ENCODE measurements around the gene TNRC6A.

The TNRC6A gene

GRCh38 chr16:24761526-24761925 is 32.1 kb downstream of the TNRC6A start:
- no peaks in the 10 kb centered on the region for H3K9me3 ChIP-seq (ENCODE audit: insufficient read depth, low read depth, low read length)
- no peak overlapping the region for H3K4me2 ChIP-seq (ENCODE audit: low read depth, low read length, poor library complexity, severe bottlenecking)
- no peak overlapping the region for H2AFZ ChIP-seq (ENCODE audit: low read length)
- no peak for TF ChIP-seq EZH2phosphoT487 (IDR thresholded peaks at IDR 0.05; ENCODE audit: borderline replicate concordance)
- TF ChIP-seq, protein P1, sequence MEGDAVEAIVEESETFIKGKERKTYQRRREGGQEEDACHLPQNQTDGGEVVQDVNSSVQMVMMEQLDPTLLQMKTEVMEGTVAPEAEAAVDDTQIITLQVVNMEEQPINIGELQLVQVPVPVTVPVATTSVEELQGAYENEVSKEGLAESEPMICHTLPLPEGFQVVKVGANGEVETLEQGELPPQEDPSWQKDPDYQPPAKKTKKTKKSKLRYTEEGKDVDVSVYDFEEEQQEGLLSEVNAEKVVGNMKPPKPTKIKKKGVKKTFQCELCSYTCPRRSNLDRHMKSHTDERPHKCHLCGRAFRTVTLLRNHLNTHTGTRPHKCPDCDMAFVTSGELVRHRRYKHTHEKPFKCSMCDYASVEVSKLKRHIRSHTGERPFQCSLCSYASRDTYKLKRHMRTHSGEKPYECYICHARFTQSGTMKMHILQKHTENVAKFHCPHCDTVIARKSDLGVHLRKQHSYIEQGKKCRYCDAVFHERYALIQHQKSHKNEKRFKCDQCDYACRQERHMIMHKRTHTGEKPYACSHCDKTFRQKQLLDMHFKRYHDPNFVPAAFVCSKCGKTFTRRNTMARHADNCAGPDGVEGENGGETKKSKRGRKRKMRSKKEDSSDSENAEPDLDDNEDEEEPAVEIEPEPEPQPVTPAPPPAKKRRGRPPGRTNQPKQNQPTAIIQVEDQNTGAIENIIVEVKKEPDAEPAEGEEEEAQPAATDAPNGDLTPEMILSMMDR (conservative IDR thresholded peaks at IDR 0.05; ENCODE audit: low read length) = no peak
- H3F3A ChIP-seq (ENCODE audit: low read depth) = no peaks in the 10 kb centered on the region
- H3K36me3 ChIP-seq (ENCODE audit: insufficient read depth, low read length) = peaks cover 57% of the 10 kb centered on the region; the same call in 1 of the 2 replicates
- no peaks in the 10 kb centered on the region for H3K4me1 ChIP-seq (ENCODE audit: insufficient read depth, low read length, poor library complexity, severe bottlenecking)
- peaks cover 42% of the 10 kb centered on the region for H3K79me2 ChIP-seq (ENCODE audit: insufficient read depth, low read length)
- H4K20me1 ChIP-seq (ENCODE audit: insufficient read depth, low read length, poor library complexity, severe bottlenecking) = peaks cover 42% of the 10 kb centered on the region
- no peak overlapping the region for H3K4me3 ChIP-seq (ENCODE audit: low read length, poor library complexity, severe bottlenecking)
- H3K9ac ChIP-seq (ENCODE audit: low read depth, low read length, poor library complexity, severe bottlenecking) = no peak overlapping the region
- H3K27me3 ChIP-seq (ENCODE audit: insufficient read depth, low read length, poor library complexity, severe bottlenecking) = no peaks in the 10 kb centered on the region
- H3K9me2 ChIP-seq (replicated peaks; ENCODE audit: low read depth, low read length) = no peaks in the 10 kb centered on the region

DNA sequence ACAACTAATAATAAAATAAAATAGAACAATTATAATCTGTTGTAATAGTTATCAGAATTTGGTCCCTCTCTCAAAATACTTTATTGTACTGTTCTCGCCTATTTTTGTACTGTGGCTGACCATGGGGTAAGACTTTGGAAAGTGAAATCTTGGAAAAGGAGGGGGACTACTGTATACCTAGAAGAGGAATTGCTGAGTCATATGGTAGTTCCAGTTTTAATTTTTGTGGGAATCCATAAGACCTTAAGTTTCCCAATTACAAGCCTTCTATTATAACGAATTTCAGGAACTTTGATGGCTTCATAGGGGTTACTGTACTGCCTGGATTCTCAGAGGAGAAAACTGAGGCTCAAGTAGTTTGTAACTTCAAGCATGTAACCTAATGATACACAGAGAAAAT is 35.5 kb downstream of the TNRC6A start:
- TF ChIP-seq, protein P1 (conservative IDR thresholded peaks at IDR 0.05; ENCODE audit: low read length) = no peak
- no peak for TF ChIP-seq EZH2phosphoT487 (IDR thresholded peaks at IDR 0.05; ENCODE audit: borderline replicate concordance)
- Histone ChIP-seq H3K9me2 (replicated peaks; ENCODE audit: low read depth, low read length) (no peaks in the 10 kb centered on the region), H3F3A (ENCODE audit: low read depth) (no peaks in the 10 kb centered on the region), H3K36me3 (ENCODE audit: insufficient read depth, low read length) (peaks cover 47% of the 10 kb centered on the region; the same call in 1 of the 2 replicates), H3K27me3 (ENCODE audit: insufficient read depth, low read length, poor library complexity, severe bottlenecking) (no peaks in the 10 kb centered on the region), H3K79me2 (ENCODE audit: insufficient read depth, low read length) (peaks cover 15% of the 10 kb centered on the region; the same call in 1 of the 2 replicates), H3K4me3 (ENCODE audit: low read length, poor library complexity, severe bottlenecking) (no peak overlapping the region), H4K20me1 (ENCODE audit: insufficient read depth, low read length, poor library complexity, severe bottlenecking) (peaks cover 20% of the 10 kb centered on the region), H3K4me2 (ENCODE audit: low read depth, low read length, poor library complexity, severe bottlenecking) (no peak overlapping the region), H3K9me3 (ENCODE audit: insufficient read depth, low read depth, low read length) (no peaks in the 10 kb centered on the region), H2AFZ (ENCODE audit: low read length) (no peak overlapping the region), H3K9ac (ENCODE audit: low read depth, low read length, poor library complexity, severe bottlenecking) (no peak overlapping the region), H3K4me1 (ENCODE audit: insufficient read depth, low read length, poor library complexity, severe bottlenecking) (no peaks in the 10 kb centered on the region)

GRCh38 chr16:24766057-24766456 is 36.6 kb downstream of the TNRC6A start:
- Histone ChIP-seq H3K9me3 (ENCODE audit: insufficient read depth, low read depth, low read length) (no peaks in the 10 kb centered on the region), H3K79me2 (ENCODE audit: insufficient read depth, low read length) (peaks cover 16% of the 10 kb centered on the region; the same call in 1 of the 2 replicates), H2AFZ (ENCODE audit: low read length) (no peak overlapping the region), H3K9ac (ENCODE audit: low read depth, low read length, poor library complexity, severe bottlenecking) (no peak overlapping the region), H3K4me3 (ENCODE audit: low read length, poor library complexity, severe bottlenecking) (no peak overlapping the region), H3K4me1 (ENCODE audit: insufficient read depth, low read length, poor library complexity, severe bottlenecking) (no peaks in the 10 kb centered on the region), H3K27me3 (ENCODE audit: insufficient read depth, low read length, poor library complexity, severe bottlenecking) (no peaks in the 10 kb centered on the region), H3K9me2 (replicated peaks; ENCODE audit: low read depth, low read length) (no peaks in the 10 kb centered on the region), H3F3A (ENCODE audit: low read depth) (no peaks in the 10 kb centered on the region), H3K36me3 (ENCODE audit: insufficient read depth, low read length) (peaks cover 38% of the 10 kb centered on the region; the same call in 1 of the 2 replicates), H3K4me2 (ENCODE audit: low read depth, low read length, poor library complexity, severe bottlenecking) (no peak overlapping the region), H4K20me1 (ENCODE audit: insufficient read depth, low read length, poor library complexity, severe bottlenecking) (peaks cover 21% of the 10 kb centered on the region)
- TF ChIP-seq, protein P1 (conservative IDR thresholded peaks at IDR 0.05; ENCODE audit: low read length) = no peak
- no peak for TF ChIP-seq EZH2phosphoT487 (IDR thresholded peaks at IDR 0.05; ENCODE audit: borderline replicate concordance)
